MCF 10A (cell line): ENCODE data around the gene ARHGAP15. TPM values are rescaled to one million over a fixed set of nuclear protein-coding genes. Genes with fewer than 3 reads are reported as not detected.

Experiments used
- BruUV-seq: library from RNA; stranded (reverse); fragments of 400-500 nt; replicated peaks from 2 replicates; lab custom pipeline; 2021; lab: Mats Ljungman, UMichigan
- CTCF ChIA-PET: fragments of 300-600 bp; sonication (Branson Sonifier 250); formaldehyde crosslinking; extraction: SDS; loops from one replicate; lab custom pipeline; 2021; ENCODE audit warnings: antibody characterized with exemption, inconsistent platforms; lab: Yijun Ruan, JAX
- POLR2A ChIA-PET: fragments of 300-600, 350-650 bp; sonication (Branson Sonifier 250); formaldehyde crosslinking; extraction: SDS; loops from one replicate; lab custom pipeline; 2020; ENCODE audit warnings: antibody characterized with exemption, inconsistent platforms; lab: Yijun Ruan, JAX
- DNase-seq: peaks from one replicate; pipeline ENCODE4 v3.0.0-alpha.2; 2018; ENCODE audit not compliant: unreplicated experiment
- H3K27ac Mint-ChIP-seq: one replicate; pipeline ENCODE4 v1.8.0; 2022; ENCODE audit warnings: mild to moderate bottlenecking, low read depth, mixed read lengths; ENCODE audit not compliant: unreplicated experiment
- H3K27me3 Mint-ChIP-seq: one replicate; pipeline ENCODE4 v1.8.0; 2022; ENCODE audit warnings: mixed read lengths; ENCODE audit not compliant: insufficient read depth, unreplicated experiment
- H3K36me3 Mint-ChIP-seq: one replicate; pipeline ENCODE4 v1.8.0; 2022; ENCODE audit warnings: mild to moderate bottlenecking, moderate library complexity, mixed read lengths; ENCODE audit not compliant: insufficient read depth, unreplicated experiment
- H3K4me1 Mint-ChIP-seq: one replicate; pipeline ENCODE4 v1.8.0; 2022; ENCODE audit warnings: mixed read lengths; ENCODE audit not compliant: insufficient read depth, unreplicated experiment
- H3K4me3 Mint-ChIP-seq: one replicate; pipeline ENCODE4 v1.8.0; 2022; ENCODE audit warnings: mild to moderate bottlenecking, moderate library complexity, mixed read lengths; ENCODE audit not compliant: unreplicated experiment
- H3K9me3 Mint-ChIP-seq: one replicate; pipeline ENCODE4 v1.8.0; 2022; ENCODE audit warnings: mixed read lengths; ENCODE audit not compliant: unreplicated experiment
- intact Hi-C: fragments of 100-400 bp; cut with micrococcal nuclease; formaldehyde crosslinking; loops from 2 replicates; pipeline ENCODE4 v1.14.1; 2022
- total RNA-seq: library from RNA; stranded (reverse); gene quantifications from 2 replicates; pipeline ENCODE4 v1.2.3, GENCODE V29; 2022
- TF ChIP-seq, protein P1 (sequence below): fragments of 200-600 bp; IDR thresholded peaks from one replicate; pipeline ENCODE4 v1.8.0; 2022; ENCODE audit warnings: antibody characterized with exemption, mild to moderate bottlenecking; ENCODE audit not compliant: unreplicated experiment

Gene ARHGAP15
- total RNA-seq, 1 experiment from 2014 or later, result not detected

DNA sequence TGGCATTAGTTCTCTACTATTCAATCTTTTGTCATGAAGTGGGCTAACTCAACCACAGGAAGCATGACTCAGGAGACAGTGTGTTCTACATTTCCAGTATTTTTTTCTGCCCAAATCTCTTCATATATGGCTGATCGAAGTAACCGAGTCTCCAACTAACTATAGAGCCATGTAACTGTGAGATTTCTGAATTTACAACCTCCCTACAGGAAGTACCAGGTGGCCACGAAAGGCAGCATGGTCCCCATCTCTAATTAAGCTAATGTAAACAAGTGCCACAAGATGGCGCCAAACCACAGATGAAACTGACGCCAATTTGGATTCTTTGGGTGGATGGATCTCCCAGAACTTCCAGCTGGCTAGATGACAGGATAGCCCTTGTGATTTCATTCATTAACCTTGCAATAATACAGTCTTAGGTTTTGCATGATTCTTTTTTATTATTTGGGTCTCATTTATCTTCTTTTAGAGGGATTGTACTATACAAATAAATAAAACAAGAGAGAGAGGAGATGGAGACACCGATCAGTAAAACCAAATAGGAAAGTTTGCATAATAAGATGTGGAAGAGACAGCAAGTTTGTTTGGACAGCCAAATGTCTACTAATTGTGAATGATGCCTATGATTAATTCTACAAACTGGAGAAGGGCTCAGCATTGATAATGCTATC is 18.3 kb upstream of the ARHGAP15 start:
- no peaks in the 10 kb centered on the region for H3K36me3 Mint-ChIP-seq
- BruUV-seq, result no TSS peak
- no peaks in the 10 kb centered on the region for H3K9me3 Mint-ChIP-seq
- H3K27ac Mint-ChIP-seq, result no peak overlapping the region
- intact Hi-C loops, result loop anchor here (1.0 to 2.0 kb wide), 3 partner anchors 76 to 148 kb away; no protein-coding TSS in a partner anchor
- peaks cover 8% of the 10 kb centered on the region for H3K4me1 Mint-ChIP-seq
- TF ChIP-seq, protein P1, sequence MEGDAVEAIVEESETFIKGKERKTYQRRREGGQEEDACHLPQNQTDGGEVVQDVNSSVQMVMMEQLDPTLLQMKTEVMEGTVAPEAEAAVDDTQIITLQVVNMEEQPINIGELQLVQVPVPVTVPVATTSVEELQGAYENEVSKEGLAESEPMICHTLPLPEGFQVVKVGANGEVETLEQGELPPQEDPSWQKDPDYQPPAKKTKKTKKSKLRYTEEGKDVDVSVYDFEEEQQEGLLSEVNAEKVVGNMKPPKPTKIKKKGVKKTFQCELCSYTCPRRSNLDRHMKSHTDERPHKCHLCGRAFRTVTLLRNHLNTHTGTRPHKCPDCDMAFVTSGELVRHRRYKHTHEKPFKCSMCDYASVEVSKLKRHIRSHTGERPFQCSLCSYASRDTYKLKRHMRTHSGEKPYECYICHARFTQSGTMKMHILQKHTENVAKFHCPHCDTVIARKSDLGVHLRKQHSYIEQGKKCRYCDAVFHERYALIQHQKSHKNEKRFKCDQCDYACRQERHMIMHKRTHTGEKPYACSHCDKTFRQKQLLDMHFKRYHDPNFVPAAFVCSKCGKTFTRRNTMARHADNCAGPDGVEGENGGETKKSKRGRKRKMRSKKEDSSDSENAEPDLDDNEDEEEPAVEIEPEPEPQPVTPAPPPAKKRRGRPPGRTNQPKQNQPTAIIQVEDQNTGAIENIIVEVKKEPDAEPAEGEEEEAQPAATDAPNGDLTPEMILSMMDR, result peak; percentile 77
- ChIA-PET POLR2A (interaction anchor here (0.6 to 0.7 kb wide), 2 partner anchors 112 to 143 kb away, joined by 3 read pairs; no protein-coding TSS in a partner anchor), CTCF (interaction anchor here (0.6 to 4.5 kb wide), 37 partner anchors 8 to 514 kb away, joined by 3 to 26 read pairs (median 4); no protein-coding TSS in a partner anchor)
- H3K27me3 Mint-ChIP-seq, result no peaks in the 10 kb centered on the region
- no peak overlapping the region for H3K4me3 Mint-ChIP-seq
- peak; percentile 86 for DNase-seq

DNA sequence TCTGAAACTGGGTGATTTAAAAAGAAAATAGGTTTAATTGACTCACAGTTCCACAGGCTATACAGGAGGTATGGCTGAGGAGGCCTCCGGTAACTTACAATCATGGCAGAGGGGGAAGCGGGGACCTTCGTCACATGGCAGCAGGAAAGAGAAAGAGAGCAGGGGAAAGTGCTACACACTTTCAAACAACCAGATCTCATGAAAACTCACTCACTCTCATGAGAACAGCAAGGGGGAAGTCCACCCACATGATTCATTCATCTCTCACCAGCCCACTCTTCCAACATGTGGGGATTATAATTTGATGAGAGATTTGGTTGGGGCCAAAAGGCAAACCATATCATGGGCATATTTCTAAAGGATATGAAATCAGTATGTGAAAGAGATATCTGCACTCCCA is 12.0 kb upstream of the ARHGAP15 start:
- Mint-ChIP-seq H3K27ac (no peak overlapping the region), H3K4me1 (no peaks in the 10 kb centered on the region), H3K36me3 (no peaks in the 10 kb centered on the region), H3K9me3 (peaks cover 7% of the 10 kb centered on the region), H3K27me3 (no peaks in the 10 kb centered on the region), H3K4me3 (no peak overlapping the region)
- TF ChIP-seq, protein P1, result no peak
- BruUV-seq, result no TSS peak
- POLR2A ChIA-PET, result no interaction called here
- no peak for DNase-seq
- CTCF ChIA-PET, result interaction anchor here (0.5 kb wide), 1 partner anchor 24 kb away, joined by 3 read pairs; no protein-coding TSS in a partner anchor
- intact Hi-C loops, result no loop called here

DNA sequence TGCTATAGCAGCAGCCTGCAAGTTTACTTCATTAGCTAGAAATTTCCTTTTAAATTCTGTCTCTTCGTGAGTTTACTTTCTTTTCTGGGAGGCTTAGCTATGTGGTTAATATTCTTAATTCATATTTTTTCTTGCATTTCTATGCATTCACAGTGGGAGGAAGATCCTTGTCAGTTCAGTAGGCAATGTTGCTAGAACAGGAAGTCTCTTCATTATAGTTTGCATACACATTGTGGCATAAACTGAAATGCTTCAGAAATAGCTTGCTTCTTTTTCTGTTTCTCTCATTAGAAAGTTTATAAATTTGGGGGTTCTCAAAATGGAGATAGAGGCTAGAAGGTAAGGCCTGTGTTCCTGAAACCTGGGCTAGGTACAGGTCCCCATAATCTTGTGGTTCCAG is 8.1 kb upstream of the ARHGAP15 start:
- H3K36me3 Mint-ChIP-seq, result no peaks in the 10 kb centered on the region
- POLR2A ChIA-PET, result interaction anchor here (1.6 kb wide), 1 partner anchor 10 kb away, joined by 5 read pairs; no protein-coding TSS in a partner anchor
- CTCF ChIA-PET, result interaction anchor here (1.4 kb wide), 1 partner anchor 10 kb away, joined by 4 read pairs; no protein-coding TSS in a partner anchor

DNA sequence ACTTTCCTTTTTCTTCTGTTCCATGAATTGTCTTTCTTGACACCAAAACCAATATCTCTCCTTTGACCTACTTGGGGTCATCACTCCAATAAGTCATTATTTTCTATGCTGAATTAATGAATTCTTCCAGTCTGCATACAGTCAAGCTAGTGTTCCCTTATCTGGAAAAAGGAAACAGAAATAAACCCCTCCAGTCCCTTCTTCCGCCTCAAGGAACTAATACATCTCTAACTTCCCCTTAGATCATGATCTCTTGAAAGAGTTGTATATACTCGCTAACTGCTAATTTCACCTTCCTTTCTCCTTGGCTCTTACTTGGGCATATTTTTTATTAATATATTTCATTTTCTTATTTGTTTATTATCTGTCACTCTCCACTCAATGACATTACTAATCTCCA is 7.3 kb upstream of the ARHGAP15 start:
- TF ChIP-seq, protein P1, result no peak
- Mint-ChIP-seq H3K27ac (no peak overlapping the region), H3K4me1 (no peaks in the 10 kb centered on the region), H3K27me3 (no peaks in the 10 kb centered on the region), H3K9me3 (peaks cover 5% of the 10 kb centered on the region), H3K4me3 (no peak overlapping the region), H3K36me3 (no peaks in the 10 kb centered on the region)
- intact Hi-C loops, result no loop called here
- no TSS peak for BruUV-seq
- DNase-seq, result no peak
- CTCF ChIA-PET, result interaction anchor here (0.8 to 0.9 kb wide), 2 partner anchors 10 to 40 kb away, joined by 3 read pairs; no protein-coding TSS in a partner anchor
- POLR2A ChIA-PET, result interaction anchor here (1.6 kb wide), 1 partner anchor 9 kb away, joined by 5 read pairs; no protein-coding TSS in a partner anchor

More for the DNA sequence above, 8.1 kb upstream of the ARHGAP15 start:
- TF ChIP-seq, protein P1, result no peak
- no peak for DNase-seq
- BruUV-seq, result no TSS peak
- Mint-ChIP-seq H3K27ac (no peak overlapping the region), H3K9me3 (peaks cover 7% of the 10 kb centered on the region), H3K4me3 (no peak overlapping the region), H3K4me1 (no peaks in the 10 kb centered on the region), H3K27me3 (no peaks in the 10 kb centered on the region)
- intact Hi-C loops, result no loop called here
